ENCODE measurements around the gene CMTR1. TPM values are rescaled to one million over a fixed set of nuclear protein-coding genes. Genes with fewer than 3 reads are reported as not detected.

The CMTR1 gene
- total RNA-seq, 1 experiment from 2014 or later = 45.0 TPM

DNA sequence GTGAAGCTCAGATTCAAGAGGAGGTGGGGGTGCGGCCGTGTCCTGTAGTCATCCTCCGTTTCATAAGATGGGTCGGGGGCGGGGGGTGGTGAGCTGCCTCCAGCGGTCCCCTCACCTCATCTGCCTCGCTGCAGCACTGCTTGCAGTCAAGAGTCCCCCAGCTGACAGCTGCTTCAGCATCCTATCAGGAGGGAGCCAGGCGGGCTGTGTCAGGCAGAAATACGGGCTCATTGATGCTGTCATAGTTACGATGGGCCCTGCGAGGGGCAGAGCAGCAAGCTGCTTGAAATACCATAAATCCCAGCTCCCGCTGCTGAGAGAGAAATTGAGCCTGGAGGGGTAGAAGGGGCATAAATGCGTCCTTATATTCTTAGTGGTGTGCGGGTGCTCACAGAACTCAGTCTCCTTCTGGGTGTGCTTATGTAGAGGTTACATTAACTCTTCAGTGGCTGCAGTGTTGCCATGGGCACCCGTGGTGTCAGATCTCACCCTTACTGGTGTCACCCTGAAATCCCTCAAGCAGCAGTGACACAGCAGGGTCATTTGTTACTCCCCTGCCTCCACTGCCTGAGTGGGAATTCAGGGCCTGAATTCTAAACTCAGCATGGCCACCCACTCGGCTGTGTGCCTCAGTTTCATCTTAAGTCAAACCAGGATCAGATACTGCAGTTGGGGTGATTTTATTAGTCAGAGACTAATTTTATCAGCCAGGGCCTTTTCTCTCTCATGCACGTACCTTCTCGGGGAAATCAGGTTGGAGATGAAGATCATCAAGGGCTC is 44.8 kb downstream of the CMTR1 start:
- no peak for DNase-seq (ENCODE audit: low read depth)

GRCh38 chr6:37478827-37479226 is 45.8 kb downstream of the CMTR1 start:
- DNase-seq (ENCODE audit: low read depth) = no peak

DNA sequence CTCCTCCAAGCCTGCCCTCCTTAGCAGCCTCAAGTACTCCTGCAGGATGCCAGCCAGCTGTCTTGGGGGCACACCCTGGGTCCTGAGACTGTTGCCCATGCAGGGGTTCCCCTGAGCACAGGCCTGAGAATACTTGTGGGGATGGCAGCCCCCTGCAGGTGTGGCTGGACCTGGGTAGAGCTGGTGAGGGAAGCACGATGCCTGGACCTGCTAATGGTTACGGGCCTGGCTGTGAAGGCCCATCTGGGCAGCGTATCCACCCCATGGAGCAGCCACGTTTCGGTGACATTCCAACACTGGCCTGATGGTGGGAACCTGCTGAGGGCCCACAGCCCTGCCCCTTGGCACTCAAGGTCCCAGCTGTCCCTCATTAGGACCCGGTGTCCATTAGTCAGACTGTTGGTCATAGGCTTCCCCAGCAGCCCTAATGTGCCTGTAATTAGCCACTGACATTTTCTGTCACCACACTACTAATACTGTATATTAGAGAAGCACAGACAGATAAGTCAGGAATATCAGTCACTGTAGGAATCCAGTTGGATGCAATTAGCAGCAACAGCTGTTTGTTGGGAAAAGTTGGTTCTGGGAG is 46.3 kb downstream of the CMTR1 start:
- no peak for DNase-seq (ENCODE audit: low read depth)

DNA sequence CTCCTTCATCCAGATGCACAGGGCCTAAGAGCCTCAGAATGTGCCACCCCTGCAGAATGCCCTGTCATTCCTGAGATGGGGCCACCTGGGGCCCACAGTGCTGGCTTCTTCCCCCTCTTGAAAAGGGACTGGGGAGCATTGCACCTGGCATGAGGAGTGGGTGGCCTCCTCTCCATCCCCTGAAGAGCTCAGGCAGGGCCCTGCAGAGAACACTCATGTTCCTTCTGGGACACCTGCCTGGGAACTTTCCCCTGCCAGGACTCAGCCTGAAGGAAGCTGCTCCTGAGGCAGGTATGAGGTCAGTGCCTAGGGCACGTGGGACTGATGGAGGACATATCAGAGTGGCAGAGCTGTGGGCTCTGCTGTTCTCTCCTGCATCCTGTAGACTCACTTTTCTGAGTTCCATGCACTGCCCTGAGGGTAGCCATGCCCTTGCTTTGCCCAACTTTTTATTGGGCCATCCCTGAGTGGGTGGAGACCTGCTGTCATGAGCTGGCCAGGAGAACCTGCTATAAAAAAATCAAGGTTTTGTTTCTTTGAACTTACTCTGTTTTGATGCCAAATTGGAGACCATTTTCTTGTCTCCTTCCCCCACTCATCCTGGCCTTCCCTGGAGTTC is 47.2 kb downstream of the CMTR1 start:
- no peak for DNase-seq (ENCODE audit: low read depth)

DNA sequence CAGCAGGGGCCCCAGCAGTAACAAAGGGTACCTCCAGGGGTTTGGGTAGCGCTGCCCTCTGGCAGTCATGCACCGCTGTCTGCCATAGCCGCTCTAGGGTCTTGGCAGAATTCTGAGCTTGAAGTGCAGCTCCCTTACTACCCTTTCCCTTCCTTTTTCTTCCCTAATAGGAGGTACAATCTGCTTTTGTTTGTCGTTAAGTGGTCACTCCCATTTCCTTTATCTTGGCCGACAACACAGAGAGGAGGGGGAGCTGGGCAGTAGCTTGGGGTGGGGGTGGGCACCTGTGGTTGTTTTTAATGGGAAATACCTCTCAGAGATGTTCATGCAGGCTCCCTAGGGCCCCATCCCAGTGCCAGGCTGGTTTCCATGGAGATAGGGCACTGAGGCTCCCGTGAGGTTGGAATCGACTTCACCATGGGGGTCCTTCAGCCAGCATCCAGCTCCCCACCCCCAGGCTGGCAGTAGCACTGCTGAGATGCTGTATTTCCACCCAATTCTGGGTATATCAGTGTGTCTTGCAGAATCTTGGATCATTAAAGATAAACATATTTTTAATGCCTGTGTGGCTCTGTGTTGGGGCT is 48.0 kb downstream of the CMTR1 start:
- no peak for DNase-seq (ENCODE audit: low read depth)

DNA sequence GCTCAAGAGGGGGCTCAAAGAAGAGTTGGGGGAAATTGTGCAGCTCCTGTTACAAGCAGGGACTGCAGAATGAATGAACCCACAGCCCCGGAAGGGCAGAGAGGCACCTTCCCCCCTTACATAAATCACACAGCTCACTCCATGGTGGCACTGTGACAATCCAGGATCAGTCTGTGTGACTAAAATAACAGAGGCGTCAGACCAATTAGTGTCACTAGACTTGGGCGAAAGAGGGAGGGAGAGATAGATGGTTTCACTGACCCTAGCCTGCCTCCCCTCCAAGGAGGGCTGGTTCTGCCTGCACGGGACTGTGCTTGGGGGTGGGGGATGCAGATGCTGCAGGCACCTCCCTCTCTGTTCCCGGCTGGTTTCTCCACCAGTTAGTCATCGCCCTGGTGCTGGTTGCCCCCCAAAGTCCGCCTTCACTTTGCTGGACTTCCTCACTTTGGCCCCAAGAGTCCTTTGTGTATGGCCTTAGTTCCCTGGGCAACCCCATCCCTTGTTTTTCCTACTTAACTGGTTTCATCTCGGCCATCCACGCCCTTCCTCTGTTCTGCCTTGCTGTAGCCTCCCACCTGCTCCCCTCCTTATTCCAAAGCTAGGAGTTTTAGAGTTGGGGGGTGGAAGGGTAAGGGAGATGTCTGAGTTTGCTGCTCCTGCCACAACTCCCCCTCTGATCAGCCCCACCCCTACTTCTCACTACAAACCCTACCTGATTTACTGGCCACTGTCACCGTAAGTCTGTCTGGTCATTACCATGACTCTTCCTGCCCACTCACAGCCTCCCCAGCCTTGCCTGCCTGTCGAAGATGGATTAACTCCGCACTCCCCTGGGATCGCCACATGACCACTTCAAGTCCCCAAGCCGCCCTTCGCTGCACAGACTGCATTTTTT is 48.9 kb downstream of the CMTR1 start:
- no peak for DNase-seq (ENCODE audit: low read depth)

DNA sequence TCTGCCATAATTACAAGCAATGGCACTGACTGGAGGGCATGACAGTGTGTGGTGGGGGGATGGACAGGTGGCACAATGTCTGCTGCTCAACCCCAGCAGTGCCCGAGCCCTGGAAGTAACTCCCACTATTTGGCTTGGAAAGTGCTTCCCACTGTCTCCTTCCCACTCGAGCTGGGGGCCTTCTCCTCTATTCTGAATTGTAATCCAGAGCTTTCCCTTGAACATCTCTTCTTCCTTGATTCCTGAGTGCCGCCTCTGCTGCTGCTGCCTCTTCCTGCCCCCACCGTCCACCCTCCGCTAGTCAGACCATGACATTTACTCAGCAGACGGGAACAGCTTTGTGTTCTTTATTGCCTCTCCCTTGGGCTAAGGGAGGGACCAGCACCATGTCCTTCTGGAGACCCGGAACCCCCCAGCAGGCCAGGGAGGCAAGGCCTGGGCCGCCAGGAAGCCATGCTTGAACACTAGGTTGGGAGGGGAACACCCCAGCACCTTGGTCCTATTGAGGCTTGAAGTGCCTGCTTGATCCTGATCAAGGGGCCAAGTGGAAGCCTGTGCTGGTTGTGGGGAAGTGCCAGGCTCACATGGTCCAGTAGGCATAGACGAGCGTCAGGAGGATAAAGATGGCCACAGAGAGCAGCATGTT is 49.7 kb downstream of the CMTR1 start:
- DNase-seq (ENCODE audit: low read depth) = no peak

- no peak for DNase-seq (ENCODE audit: low read depth)
Observed at GRCh38 chr6:37483252-37483901, 50.4 kb downstream of the CMTR1 start.

GRCh38 chr6:37483917-37484785 is 51.1 kb downstream of the CMTR1 start:
- peak; percentile 10 for DNase-seq (ENCODE audit: low read depth)

DNA sequence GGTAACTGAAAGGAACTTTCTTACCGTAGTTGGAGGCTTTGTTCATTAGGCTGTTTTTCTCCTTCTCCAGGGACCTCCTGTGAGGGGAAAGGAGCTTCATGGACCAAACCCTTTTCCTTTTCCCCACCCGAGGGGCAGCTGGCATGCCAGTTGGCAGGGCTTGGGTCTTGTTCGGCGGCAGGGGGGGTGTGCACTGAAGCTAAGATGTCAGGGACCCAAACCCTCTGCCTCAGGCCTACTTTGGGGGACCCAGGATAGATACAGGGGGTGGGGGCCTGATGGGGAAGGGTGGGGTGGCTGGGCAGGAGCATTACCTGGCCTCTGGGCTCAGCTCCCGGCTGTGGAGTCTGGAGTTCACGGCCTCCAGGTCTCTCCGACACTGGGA is 51.8 kb downstream of the CMTR1 start:
- DNase-seq (ENCODE audit: low read depth) = no peak

DNA sequence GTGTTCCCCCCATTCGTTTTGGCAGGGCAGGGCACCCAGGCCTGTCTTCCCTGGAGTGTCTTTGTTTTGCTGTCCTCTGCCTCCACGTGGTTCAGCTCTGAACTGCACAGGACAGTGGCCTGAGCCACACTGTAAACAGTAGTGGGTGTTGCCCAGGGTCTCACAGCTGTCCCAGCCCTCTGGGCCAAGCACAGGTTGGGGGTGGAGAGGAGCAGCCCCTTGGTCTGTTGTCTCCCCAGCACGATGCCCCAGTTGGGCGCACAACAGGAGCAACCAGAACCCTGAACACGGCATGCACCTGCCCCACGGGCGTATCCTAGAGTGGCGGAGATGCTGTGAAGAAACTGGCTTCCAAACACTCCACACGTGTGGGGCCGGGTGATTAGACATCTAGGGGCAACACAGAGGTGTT is 52.3 kb downstream of the CMTR1 start:
- DNase-seq (ENCODE audit: low read depth) = no peak

DNA sequence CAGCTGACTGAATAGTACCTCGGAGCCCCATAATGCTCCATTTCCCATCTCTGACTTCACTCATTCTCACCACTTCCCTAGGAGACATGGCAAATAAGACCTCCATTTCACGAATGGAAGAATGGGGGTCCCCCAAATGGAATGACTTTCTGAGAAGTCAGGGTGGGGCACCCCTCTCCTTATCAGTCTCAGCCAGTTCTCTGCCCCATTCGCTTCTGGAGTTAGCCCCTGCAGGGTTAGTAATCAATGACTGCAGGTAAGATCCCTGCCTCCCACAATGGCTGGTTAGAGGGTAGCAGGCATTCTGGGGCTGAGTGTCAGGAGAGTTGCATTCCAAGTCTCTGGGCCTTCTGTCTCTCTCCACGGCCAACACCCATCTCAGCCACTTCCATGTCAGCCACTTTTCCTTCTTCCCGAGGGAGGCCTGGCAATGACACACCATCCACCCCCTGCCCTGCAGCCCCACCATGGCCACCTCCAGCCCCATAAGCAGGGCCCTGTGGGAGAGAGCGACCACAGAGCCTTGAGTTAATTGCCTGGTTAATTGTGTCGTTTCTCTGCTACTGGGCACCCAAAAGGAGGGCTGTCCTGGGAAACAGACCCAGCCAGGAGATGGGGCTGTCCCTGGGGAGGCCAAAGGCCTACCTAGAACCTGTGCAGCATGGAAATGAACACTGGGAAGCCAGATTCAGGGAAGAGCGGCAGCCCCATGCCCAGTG is 53.3 kb downstream of the CMTR1 start:
- DNase-seq (ENCODE audit: low read depth) = no peak

DNA sequence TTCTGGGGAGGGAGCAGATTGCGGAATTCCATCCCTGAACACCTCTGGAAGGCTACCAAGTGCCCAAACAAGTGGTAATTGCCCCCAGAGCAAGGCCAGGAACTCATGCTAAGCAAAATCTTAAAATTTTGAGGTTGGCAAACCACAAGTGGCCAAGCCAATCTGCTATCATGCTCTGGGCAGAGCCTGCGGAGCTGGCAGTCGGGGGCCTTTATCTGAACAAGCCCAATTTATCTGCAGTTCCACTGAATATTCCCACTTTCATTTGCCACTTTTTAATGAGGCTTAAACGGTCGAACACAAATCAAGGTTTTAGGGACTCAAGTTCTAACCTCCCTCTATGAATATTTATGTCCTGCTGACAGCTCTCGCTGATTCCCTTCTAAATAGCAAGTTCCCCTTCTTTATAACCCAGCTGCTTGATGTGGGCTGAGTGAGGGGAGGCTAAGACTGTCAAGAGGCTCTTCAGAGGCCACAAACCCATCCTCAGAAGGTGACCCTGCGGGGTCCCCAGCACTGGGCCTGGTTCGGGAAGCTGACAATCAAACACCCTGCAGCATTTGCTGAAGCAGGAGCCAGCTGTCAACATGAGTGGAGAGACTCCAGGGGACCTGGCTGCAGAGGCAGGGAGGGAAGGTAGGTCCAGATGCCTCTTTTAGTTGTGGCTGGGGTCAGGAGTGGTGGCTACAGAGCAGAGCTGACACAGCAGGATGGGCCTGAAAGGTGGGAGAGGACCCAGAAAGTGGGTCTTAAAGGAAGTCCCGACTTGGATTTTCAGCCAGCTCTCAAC is 54.8 kb downstream of the CMTR1 start:
- no peak for DNase-seq (ENCODE audit: low read depth)

DNA sequence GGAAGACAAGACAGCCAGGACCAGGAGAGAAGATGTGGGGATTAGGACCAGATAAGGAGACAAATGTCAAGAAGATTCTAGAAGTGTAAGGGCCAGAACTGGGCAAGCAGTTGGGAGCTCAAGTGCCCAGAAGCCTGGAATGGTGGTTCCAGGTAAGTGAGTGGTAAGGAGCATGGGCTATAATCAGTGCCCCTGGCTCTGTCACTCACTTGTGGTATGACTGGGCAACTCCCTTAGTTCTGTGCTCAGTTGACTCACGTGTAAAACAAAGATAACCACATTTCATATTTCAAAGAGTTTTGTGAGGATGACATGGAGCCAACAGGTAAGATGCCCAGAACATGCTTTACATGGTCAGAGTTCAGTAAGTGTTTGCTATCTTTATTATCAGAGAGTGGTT is 55.5 kb downstream of the CMTR1 start:
- no peak for DNase-seq (ENCODE audit: low read depth)

DNA sequence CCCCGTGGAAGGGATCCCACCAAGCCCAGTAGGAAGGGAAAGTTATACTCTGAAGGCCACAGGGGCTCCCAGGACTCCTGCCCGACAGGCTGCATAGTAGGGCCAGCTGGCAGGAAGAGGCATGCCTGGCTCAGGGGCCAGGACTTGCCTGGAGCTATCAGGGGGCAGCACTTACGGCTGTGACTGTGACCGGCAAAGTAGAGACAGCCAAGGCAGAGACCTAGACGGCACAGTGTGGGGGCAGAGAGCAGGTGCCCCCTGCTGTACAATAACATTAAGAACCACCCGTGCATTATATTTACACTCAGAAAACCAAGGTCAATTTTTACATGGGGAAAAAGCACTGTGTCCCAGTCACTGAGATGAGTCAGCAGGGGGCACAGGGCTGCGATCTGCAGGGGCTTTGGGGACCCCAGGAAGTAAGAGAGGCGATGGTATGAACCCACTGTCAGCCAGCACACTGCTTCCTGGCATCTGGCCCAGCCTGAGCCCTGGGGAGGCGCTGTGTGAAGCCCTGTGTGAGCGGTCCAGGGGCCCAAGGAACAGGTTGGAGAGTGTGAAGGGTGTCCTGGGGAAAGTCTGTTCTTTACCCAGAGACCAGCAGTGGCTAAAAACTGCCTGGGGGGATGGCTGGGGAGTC is 56.8 kb downstream of the CMTR1 start:
- DNase-seq (ENCODE audit: low read depth) = no peak

GRCh38 chr6:37490536-37491170 is 57.6 kb downstream of the CMTR1 start:
- DNase-seq (ENCODE audit: low read depth) = no peak
